Endothelial cell of umbilical vein (primary cell): Measurements from ENCODE around the gene HOXD3. TPM values are rescaled to one million over a fixed set of nuclear protein-coding genes. Genes with fewer than 3 reads are reported as not detected.
A peak's percentile ranks its signal among the peaks of the same experiment; 100 is the strongest.

Source experiments
- BruUV-seq: library from RNA; stranded (reverse); fragments of 400-500 nt; replicated peaks from 2 replicates; lab custom pipeline; 2021; lab: Mats Ljungman, UMichigan
- CTCF ChIA-PET: fragments of 300-600, 350-600 bp; sonication (Branson Sonifier 250); formaldehyde crosslinking; loops from one replicate; lab custom pipeline; 2021; ENCODE audit warnings: antibody characterized with exemption, inconsistent platforms; lab: Charles Lee
- POLR2A ChIA-PET: fragments of 300-600, 350-600 bp; sonication (Branson Sonifier 250); formaldehyde crosslinking; loops from one replicate; lab custom pipeline; 2021; ENCODE audit warnings: antibody characterized with exemption, inconsistent platforms; lab: Charles Lee
- DNase-seq: peaks from one replicate; pipeline ENCODE4 v3.0.0-alpha.2; 2011; ENCODE audit warnings: low read depth, low spot score
- FAIRE-seq: peaks from 2 replicates; lab custom pipeline; 2011; peaks lifted over from hg19 to GRCh38; lab: Jason Lieb, UNC
- H2AFZ ChIP-seq: 2 replicates; pipeline ENCODE4 v1.6.0; 2012; ENCODE audit warnings: low read depth, low read length, control low read depth, inconsistent platforms
- H3K27ac ChIP-seq: 2 replicates; pipeline ENCODE4 v1.5.1; 2011; ENCODE audit warnings: low read depth, mild to moderate bottlenecking, control low read depth, low read length, moderate library complexity; ENCODE audit not compliant: insufficient read depth
- H3K27me3 ChIP-seq, 2 experiments: 2 replicates each; pipeline versions ENCODE4 v1.6.0 to v1.6.1; 2011; ENCODE audit warnings: low read length in 2 of 2, mixed read lengths in 1 of 2; ENCODE audit not compliant: control insufficient read depth in 2 of 2, insufficient read depth in 2 of 2
- H3K36me3 ChIP-seq, 2 experiments: 2 replicates in 1 of 2; 3 replicates in 1 of 2; pipeline ENCODE4 v1.5.1; 2011; ENCODE audit warnings: low read length in 2 of 2, mild to moderate bottlenecking in 1 of 2, moderate library complexity in 1 of 2; ENCODE audit not compliant: control insufficient read depth in 2 of 2, insufficient read depth in 2 of 2; ENCODE audit errors: extremely low read depth in 1 of 2
- H3K4me1 ChIP-seq: 3 replicates; pipeline ENCODE4 v1.5.1; 2011; ENCODE audit warnings: mild to moderate bottlenecking, low read length; ENCODE audit not compliant: control insufficient read depth, insufficient read depth; ENCODE audit errors: extremely low read depth
- H3K4me2 ChIP-seq: 2 replicates; pipeline ENCODE4 v1.6.1; 2011; ENCODE audit warnings: low read length, control low read depth, mixed read lengths; ENCODE audit not compliant: insufficient read depth
- H3K4me3 ChIP-seq, 3 experiments: fragments of 200-600 bp in 1 of 3; sonication (generic), shearing (Covaris generic) in 1 of 3; replicated peaks in 1 of 3; 2 replicates each; pipeline ENCODE4 v1.5.1; 2011 to 2016; ENCODE audit warnings: control low read depth in 3 of 3, low read length in 3 of 3, mild to moderate bottlenecking in 2 of 3, inconsistent platforms in 1 of 3, low read depth in 1 of 3, moderate library complexity in 1 of 3; ENCODE audit not compliant: insufficient read depth in 1 of 3
- H3K79me2 ChIP-seq: 2 replicates; pipeline ENCODE4 v1.6.0; 2012; ENCODE audit warnings: low read length, inconsistent platforms; ENCODE audit not compliant: control insufficient read depth, insufficient read depth
- H3K9ac ChIP-seq: replicated peaks from 2 replicates; pipeline ENCODE3; 2011; ENCODE audit warnings: low read length, control low read depth; ENCODE audit not compliant: insufficient read depth; ENCODE audit errors: extremely low read depth
- H3K9me1 ChIP-seq: replicated peaks from 3 replicates; pipeline ENCODE4 v1.6.0; 2011; ENCODE audit warnings: mild to moderate bottlenecking, low read length; ENCODE audit not compliant: control insufficient read depth, insufficient read depth; ENCODE audit errors: extremely low read depth
- H3K9me3 ChIP-seq: replicated peaks from 2 replicates; pipeline ENCODE4 v1.5.1; 2012; ENCODE audit warnings: low read length, inconsistent platforms; ENCODE audit not compliant: control insufficient read depth, insufficient read depth
- H4K20me1 ChIP-seq: replicated peaks from 2 replicates; pipeline ENCODE3; 2011; ENCODE audit warnings: mild to moderate bottlenecking, low read length; ENCODE audit not compliant: control insufficient read depth, insufficient read depth; ENCODE audit errors: extremely low read depth
- EZH2 ChIP-seq: IDR thresholded peaks from 2 replicates; pipeline ENCODE4 v1.6.1; 2012; ENCODE audit warnings: borderline replicate concordance, low read depth, mild to moderate bottlenecking, moderate library complexity, low read length, inconsistent platforms; ENCODE audit not compliant: severe bottlenecking
- FOS ChIP-seq: IDR thresholded peaks from 2 replicates; pipeline ENCODE4 v1.6.1; 2011; ENCODE audit warnings: mild to moderate bottlenecking, low read length, moderate library complexity, borderline replicate concordance; ENCODE audit not compliant: insufficient read depth
- GATA2 ChIP-seq: IDR thresholded peaks from 2 replicates; pipeline ENCODE4 v1.7.0; 2011; ENCODE audit warnings: low read depth, mild to moderate bottlenecking, moderate library complexity, mixed read lengths, low read length; ENCODE audit not compliant: insufficient read length, insufficient read depth
- JUN ChIP-seq: IDR thresholded peaks from 2 replicates; pipeline ENCODE4 v1.6.1; 2011; ENCODE audit warnings: borderline replicate concordance, low read depth; ENCODE audit not compliant: insufficient read length, insufficient read depth
- MYC ChIP-seq: IDR thresholded peaks from one replicate; pipeline ENCODE4 v1.6.1; 2011; ENCODE audit warnings: mild to moderate bottlenecking, low read depth, low read length
- POLR2A ChIP-seq: IDR thresholded peaks from 2 replicates; pipeline ENCODE4 v1.6.1; 2012; ENCODE audit warnings: low read depth, mild to moderate bottlenecking, control low read depth, low read length
- POLR2AphosphoS5 ChIP-seq: IDR thresholded peaks from 2 replicates; pipeline ENCODE4 v1.6.1; 2012; ENCODE audit warnings: low read depth, mild to moderate bottlenecking, control low read depth, low read length, moderate library complexity; ENCODE audit not compliant: insufficient read depth
- dilution Hi-C: fragments of 300-500 bp; cut with MboI; formaldehyde crosslinking; loops from one replicate; pipeline ENCODE4 v1.15.0; 2019; ENCODE audit warnings: low sequenced_read_pairs; ENCODE audit not compliant: extremely low pct_ligation_motif_present
- intact Hi-C: fragments of 100-400 bp; cut with micrococcal nuclease; formaldehyde crosslinking; loops from one replicate; pipeline ENCODE4 v1.10.0; 2022
- polyA plus RNA-seq, 4 experiments: library from polyadenylated mRNA; depleted of rRNA in 3 of 4; stranded (reverse) in 3 of 4; unstranded in 1 of 4; fragments of >200 nt; gene quantifications; 2 replicates each; pipeline versions ENCODE4 v1.2.1 to v1.2.3, GENCODE V29; 2011 to 2012; ENCODE audit warnings: missing spikeins in 1 of 4
- total RNA-seq: library from RNA; stranded (reverse); gene quantifications from 2 replicates; pipeline ENCODE4 v1.2.3, GENCODE V29; 2021
- TF ChIP-seq, protein P1 (sequence below): IDR thresholded peaks from 2 replicates; pipeline ENCODE4 v1.6.1; 2011; ENCODE audit not compliant: insufficient read depth, insufficient read length
- TF ChIP-seq, protein P2 (sequence below), 2 donors: IDR thresholded peaks; 1 replicate in 1 of 2; 2 replicates in 1 of 2; pipeline ENCODE4 v1.5.1; 2011; ENCODE audit warnings: low read length in 2 of 2, mild to moderate bottlenecking in 2 of 2, moderate library complexity in 2 of 2, control low read depth in 1 of 2, inconsistent platforms in 1 of 2, low read depth in 1 of 2; ENCODE audit not compliant: insufficient read depth in 1 of 2; ENCODE audit errors: extremely low read depth in 1 of 2

HOXD3 gene
- total and polyA plus RNA-seq, 2 donors (not counting 3 experiments of a cell fraction or from before 2014, with no cell fraction given) = 2.9 to 20.9 TPM

DNA sequence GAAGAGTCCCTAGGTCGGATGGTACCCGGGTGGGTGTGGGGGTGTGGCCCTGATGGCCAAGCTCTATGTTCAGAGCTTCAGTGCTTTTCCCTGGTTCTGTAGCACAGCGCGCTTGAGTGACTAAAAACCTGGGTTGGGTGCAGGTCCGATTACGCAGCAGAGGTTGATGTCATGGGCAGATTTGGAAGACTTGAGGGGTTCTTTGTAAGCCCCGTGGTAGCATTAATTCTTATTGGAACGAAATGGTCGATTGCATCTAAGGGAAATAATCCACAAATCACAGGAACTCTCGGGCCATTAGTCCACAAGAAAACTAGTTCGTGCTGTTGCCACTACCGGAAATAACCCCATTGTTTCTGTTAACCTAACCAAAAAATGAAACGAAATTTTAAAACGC, 18.6 kb upstream of the HOXD3 start:
- peak overlapping the region; percentile 73 for H3K27ac ChIP-seq
- peak overlapping the region; percentile 66 for H3K9ac ChIP-seq
- no TSS peak for BruUV-seq
- FAIRE-seq (peak; percentile 81), DNase-seq (peak; percentile 75)
- peaks cover 45% of the 10 kb centered on the region for H3K4me1 ChIP-seq
- intact Hi-C loops (loop anchor here (1.0 kb wide), 2 partner anchors 9 to 281 kb away; partner anchors contain the start of gene HOXD8), dilution Hi-C loops (loop anchor here (25.0 kb wide), 1 partner anchor 499 kb away; no protein-coding TSS in a partner anchor)
- CTCF ChIA-PET = interaction anchor here (0.9 to 9.3 kb wide), 10 partner anchors 9 to 516 kb away, joined by 3 to 338 read pairs (median 60); partner anchors contain the start of genes HOXD4 and HOXD8
- H3K9me1 ChIP-seq = no peaks in the 10 kb centered on the region
- H4K20me1 ChIP-seq = no peaks in the 10 kb centered on the region
- POLR2A ChIA-PET = interaction anchor here (1.1 to 1.2 kb wide), 2 partner anchors 50 to 499 kb away, joined by 3 to 5 read pairs; no protein-coding TSS in a partner anchor
- H3K9me3 ChIP-seq = no peaks in the 10 kb centered on the region
- H3K4me2 ChIP-seq = peak overlapping the region; percentile 99
- no peak for TF ChIP-seq GATA2
- TF ChIP-seq EZH2 = no peak
- TF ChIP-seq JUN = no peak
- no peak for TF ChIP-seq FOS
- no peak for TF ChIP-seq MYC
- no peak for TF ChIP-seq POLR2AphosphoS5
- TF ChIP-seq, protein P1, sequence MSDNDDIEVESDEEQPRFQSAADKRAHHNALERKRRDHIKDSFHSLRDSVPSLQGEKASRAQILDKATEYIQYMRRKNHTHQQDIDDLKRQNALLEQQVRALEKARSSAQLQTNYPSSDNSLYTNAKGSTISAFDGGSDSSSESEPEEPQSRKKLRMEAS = no peak
- TF ChIP-seq POLR2A = no peak
- TF ChIP-seq, protein P2, sequence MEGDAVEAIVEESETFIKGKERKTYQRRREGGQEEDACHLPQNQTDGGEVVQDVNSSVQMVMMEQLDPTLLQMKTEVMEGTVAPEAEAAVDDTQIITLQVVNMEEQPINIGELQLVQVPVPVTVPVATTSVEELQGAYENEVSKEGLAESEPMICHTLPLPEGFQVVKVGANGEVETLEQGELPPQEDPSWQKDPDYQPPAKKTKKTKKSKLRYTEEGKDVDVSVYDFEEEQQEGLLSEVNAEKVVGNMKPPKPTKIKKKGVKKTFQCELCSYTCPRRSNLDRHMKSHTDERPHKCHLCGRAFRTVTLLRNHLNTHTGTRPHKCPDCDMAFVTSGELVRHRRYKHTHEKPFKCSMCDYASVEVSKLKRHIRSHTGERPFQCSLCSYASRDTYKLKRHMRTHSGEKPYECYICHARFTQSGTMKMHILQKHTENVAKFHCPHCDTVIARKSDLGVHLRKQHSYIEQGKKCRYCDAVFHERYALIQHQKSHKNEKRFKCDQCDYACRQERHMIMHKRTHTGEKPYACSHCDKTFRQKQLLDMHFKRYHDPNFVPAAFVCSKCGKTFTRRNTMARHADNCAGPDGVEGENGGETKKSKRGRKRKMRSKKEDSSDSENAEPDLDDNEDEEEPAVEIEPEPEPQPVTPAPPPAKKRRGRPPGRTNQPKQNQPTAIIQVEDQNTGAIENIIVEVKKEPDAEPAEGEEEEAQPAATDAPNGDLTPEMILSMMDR (IDR thresholded peaks at IDR 0.05; ENCODE audit: extremely low read depth in 1 of 2, insufficient read depth in 1 of 2, low read depth in 1 of 2, low read length in 2 of 2) = no peak
- peak overlapping the region; percentile 38 for H2AFZ ChIP-seq
- H3K36me3 ChIP-seq = no peaks in the 10 kb centered on the region
- H3K79me2 ChIP-seq = peaks cover 65% of the 10 kb centered on the region
- peak overlapping the region; percentile 73 to 91 (median 86) for H3K4me3 ChIP-seq
- H3K27me3 ChIP-seq = no peaks in the 10 kb centered on the region
